Activated effector memory CD4-positive, alpha-beta T cell treated with Interleukin-2 at 50 U/mL for 16 hours (primary cell): ENCODE results near the gene HBP1.
"Not testable (repeated sequence)": the region's sequence is repeated elsewhere in the genome, so short reads cannot be mapped to it uniquely, and the experiment has no call there.

Experiments
- DNase-seq: peaks from one replicate; pipeline ENCODE4 v3.0.0-alpha.2; 2020

The HBP1 gene

GRCh38 chr7:107168233-107169119, at the start of gene HBP1:
HBP1 (plus strand) TSS chr7:107169003; CDS start chr7:107179894, 10,891 bp downstream.
- peak; percentile 97 for DNase-seq

GRCh38 chr7:107119376-107120105, 49.3 kb upstream of the HBP1 start:
- DNase-seq = no peak

GRCh38 chr7:107122486-107122911, 46.3 kb upstream of the HBP1 start:
- DNase-seq = no peak

- DNase-seq = no peak
These were observed 45.4 kb upstream of the HBP1 start for GRCh38 chr7:107123392-107123791.

GRCh38 chr7:107125475-107125874, 43.3 kb upstream of the HBP1 start:
- no peak for DNase-seq

GRCh38 chr7:107128217-107128616, 40.6 kb upstream of the HBP1 start:
- no peak for DNase-seq

GRCh38 chr7:107128748-107129147, 40.1 kb upstream of the HBP1 start:
- no peak for DNase-seq

GRCh38 chr7:107130487-107131220, 38.1 kb upstream of the HBP1 start:
- no peak for DNase-seq

GRCh38 chr7:107133396-107133795, 35.4 kb upstream of the HBP1 start:
- no peak for DNase-seq

GRCh38 chr7:107138696-107139420, 29.9 kb upstream of the HBP1 start:
- no peak for DNase-seq

GRCh38 chr7:107143875-107144274, 24.9 kb upstream of the HBP1 start:
- DNase-seq = not testable (repeated sequence)

GRCh38 chr7:107145067-107145838, 23.6 kb upstream of the HBP1 start:
- DNase-seq = no peak

- DNase-seq = no peak
These were observed 21.1 kb upstream of the HBP1 start for GRCh38 chr7:107147464-107148393.

GRCh38 chr7:107148721-107149120, 20.1 kb upstream of the HBP1 start:
- no peak for DNase-seq

- DNase-seq = no peak
These were observed 18.9 kb upstream of the HBP1 start for GRCh38 chr7:107149863-107150262.

GRCh38 chr7:107150375-107151073, 18.3 kb upstream of the HBP1 start:
- DNase-seq = peak; percentile 53

GRCh38 chr7:107151538-107151937, 17.3 kb upstream of the HBP1 start:
- DNase-seq = no peak

- no peak for DNase-seq
These were observed 16.8 kb upstream of the HBP1 start for GRCh38 chr7:107152011-107152410.

- DNase-seq = no peak
These were observed 14.0 kb upstream of the HBP1 start for GRCh38 chr7:107154826-107155225.

- not testable (repeated sequence) for DNase-seq
These were observed 13.1 kb upstream of the HBP1 start for GRCh38 chr7:107155726-107156125.
